Measurements from ENCODE around the gene BHMT.
A peak's percentile ranks its signal among the peaks of the same experiment; 100 is the strongest.

Gene BHMT

DNA sequence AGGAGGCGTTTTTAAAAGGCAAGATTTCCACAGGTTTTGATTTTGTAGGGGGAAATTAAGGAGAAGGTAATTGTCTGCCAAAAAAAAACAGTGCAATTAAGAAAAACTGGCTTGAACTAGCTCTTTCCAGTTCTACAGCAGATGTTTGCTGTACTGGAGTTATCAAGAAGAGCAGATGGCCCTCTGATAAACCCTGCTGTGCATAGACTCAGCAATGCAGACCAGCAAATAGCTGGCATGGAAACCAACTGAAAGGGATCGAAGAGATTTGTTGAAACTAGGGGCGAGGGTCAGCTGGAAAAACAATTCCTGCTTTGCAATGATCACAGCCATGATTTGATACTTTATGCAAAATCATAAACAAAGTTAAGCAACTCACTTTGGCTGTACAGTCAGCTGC lies 17.8 kb upstream of the BHMT start:
- ATAC-seq (ENCODE audit: insufficient read depth, low read depth) (no peak), DNase-seq (no peak)
- Histone ChIP-seq H2AFZ (ENCODE audit: low read depth, low read length) (no peak overlapping the region), H3K36me3 (ENCODE audit: insufficient read depth, low read length) (no peaks in the 10 kb centered on the region), H3K27ac (ENCODE audit: low read length) (no peak overlapping the region), H4K20me1 (ENCODE audit: insufficient read depth, low read length) (no peaks in the 10 kb centered on the region; the same call in 1 of the 2 replicates), H3K9me3 (ENCODE audit: insufficient read depth, low read length, severe bottlenecking) (no peaks in the 10 kb centered on the region), H3K9ac (ENCODE audit: low read depth, low read length) (no peak overlapping the region), H3K4me2 (ENCODE audit: insufficient read depth, low read length) (no peak overlapping the region), H3K4me1 (ENCODE audit: insufficient read depth, low read length) (no peaks in the 10 kb centered on the region), H3K4me3 (ENCODE audit: low read depth in 1 of 2, low read length in 2 of 2) (no peak overlapping the region), H3K79me2 (ENCODE audit: insufficient read depth, low read length) (no peaks in the 10 kb centered on the region), H3K27me3 (ENCODE audit: insufficient read depth, low read length, poor library complexity) (peaks cover 3% of the 10 kb centered on the region)
- no peak for TF ChIP-seq EZH2 (IDR thresholded peaks at IDR 0.05; ENCODE audit: borderline replicate concordance, low read depth, low read length, severe bottlenecking)
- TF ChIP-seq, protein P1, sequence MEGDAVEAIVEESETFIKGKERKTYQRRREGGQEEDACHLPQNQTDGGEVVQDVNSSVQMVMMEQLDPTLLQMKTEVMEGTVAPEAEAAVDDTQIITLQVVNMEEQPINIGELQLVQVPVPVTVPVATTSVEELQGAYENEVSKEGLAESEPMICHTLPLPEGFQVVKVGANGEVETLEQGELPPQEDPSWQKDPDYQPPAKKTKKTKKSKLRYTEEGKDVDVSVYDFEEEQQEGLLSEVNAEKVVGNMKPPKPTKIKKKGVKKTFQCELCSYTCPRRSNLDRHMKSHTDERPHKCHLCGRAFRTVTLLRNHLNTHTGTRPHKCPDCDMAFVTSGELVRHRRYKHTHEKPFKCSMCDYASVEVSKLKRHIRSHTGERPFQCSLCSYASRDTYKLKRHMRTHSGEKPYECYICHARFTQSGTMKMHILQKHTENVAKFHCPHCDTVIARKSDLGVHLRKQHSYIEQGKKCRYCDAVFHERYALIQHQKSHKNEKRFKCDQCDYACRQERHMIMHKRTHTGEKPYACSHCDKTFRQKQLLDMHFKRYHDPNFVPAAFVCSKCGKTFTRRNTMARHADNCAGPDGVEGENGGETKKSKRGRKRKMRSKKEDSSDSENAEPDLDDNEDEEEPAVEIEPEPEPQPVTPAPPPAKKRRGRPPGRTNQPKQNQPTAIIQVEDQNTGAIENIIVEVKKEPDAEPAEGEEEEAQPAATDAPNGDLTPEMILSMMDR (IDR thresholded peaks at IDR 0.05; ENCODE audit: borderline replicate concordance, extremely low read depth, low read length, poor library complexity, severe bottlenecking) = no peak

DNA sequence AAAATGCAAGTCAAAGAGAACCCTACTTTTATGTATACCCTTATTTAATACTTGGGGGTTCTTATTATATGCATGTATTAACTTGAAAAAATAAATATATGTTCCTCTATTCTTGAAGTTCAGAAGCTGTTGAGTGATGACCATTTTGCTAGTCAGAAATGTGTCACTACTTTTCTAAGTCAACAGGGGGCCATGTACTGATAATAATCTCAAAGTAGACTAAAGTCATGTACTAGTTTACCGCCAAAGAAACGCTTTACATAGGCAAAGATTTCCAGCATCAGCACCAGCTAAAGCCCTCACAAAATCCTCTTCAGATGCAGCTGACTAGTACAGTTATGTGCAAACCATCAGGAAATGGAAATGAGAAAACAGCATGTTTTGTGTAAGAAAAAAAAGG lies 5.7 kb upstream of the BHMT start:
- H3K79me2 ChIP-seq (ENCODE audit: insufficient read depth, low read length) = no peaks in the 10 kb centered on the region
- H3K4me3 ChIP-seq (ENCODE audit: low read depth in 1 of 2, low read length in 2 of 2) = no peak overlapping the region
- no peak overlapping the region for H3K9ac ChIP-seq (ENCODE audit: low read depth, low read length)
- H3K27me3 ChIP-seq (ENCODE audit: insufficient read depth, low read length, poor library complexity) = no peaks in the 10 kb centered on the region
- no peak for DNase-seq
- H3K4me1 ChIP-seq (ENCODE audit: insufficient read depth, low read length) = peaks cover 18% of the 10 kb centered on the region
- H3K27ac ChIP-seq (ENCODE audit: low read length) = no peak overlapping the region
- H3K36me3 ChIP-seq (ENCODE audit: insufficient read depth, low read length) = no peaks in the 10 kb centered on the region
- ATAC-seq (ENCODE audit: insufficient read depth, low read depth) = no peak
- no peaks in the 10 kb centered on the region for H4K20me1 ChIP-seq (ENCODE audit: insufficient read depth, low read length)
- no peaks in the 10 kb centered on the region for H3K9me3 ChIP-seq (ENCODE audit: insufficient read depth, low read length, severe bottlenecking)
- H3K4me2 ChIP-seq (ENCODE audit: insufficient read depth, low read length) = no peak overlapping the region
- no peak for TF ChIP-seq EZH2 (IDR thresholded peaks at IDR 0.05; ENCODE audit: borderline replicate concordance, low read depth, low read length, severe bottlenecking)
- TF ChIP-seq, protein P1 (IDR thresholded peaks at IDR 0.05; ENCODE audit: borderline replicate concordance, extremely low read depth, low read length, poor library complexity, severe bottlenecking) = peak; percentile 11
- H2AFZ ChIP-seq (ENCODE audit: low read depth, low read length) = no peak overlapping the region

DNA sequence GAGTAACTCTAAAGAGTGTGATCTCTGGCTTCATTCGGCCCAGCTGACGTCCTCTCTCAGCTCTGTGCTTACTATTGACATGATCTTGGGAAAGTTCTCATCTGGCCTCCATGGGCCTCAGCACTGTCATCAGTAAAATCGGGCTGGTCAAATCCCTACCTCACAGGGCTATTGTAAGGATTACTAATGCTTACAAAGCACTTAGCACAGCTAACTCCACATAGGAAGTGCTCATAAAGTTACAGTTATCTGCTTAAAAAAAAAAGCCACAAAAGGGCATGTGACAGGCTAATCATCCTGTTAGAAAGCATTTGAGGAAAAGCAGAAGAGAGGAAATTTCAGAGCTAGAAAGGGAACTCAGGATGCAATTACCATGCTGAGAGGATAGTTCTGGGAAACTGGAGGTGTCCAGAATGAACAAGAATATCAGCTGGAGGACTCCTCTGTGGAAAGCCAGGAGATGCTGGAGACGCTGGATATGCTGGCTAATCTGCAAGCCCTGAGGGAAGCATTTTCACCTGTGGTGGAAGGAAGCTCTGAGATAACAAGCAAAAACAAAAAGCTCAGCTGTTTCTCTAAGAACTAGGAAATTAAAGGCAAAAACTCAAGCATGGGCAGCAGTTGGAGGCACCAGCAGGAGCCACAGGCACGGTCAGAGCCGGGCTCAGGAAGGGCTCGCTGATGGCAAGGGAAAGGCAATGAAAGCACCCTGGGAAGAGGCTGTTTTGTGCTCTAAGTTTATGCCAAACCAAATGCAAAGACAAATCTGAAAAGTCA lies 4.4 kb upstream of the BHMT start:
- Histone ChIP-seq H4K20me1 (ENCODE audit: insufficient read depth, low read length) (no peaks in the 10 kb centered on the region), H3K79me2 (ENCODE audit: insufficient read depth, low read length) (no peaks in the 10 kb centered on the region), H3K36me3 (ENCODE audit: insufficient read depth, low read length) (no peaks in the 10 kb centered on the region), H3K9me3 (ENCODE audit: insufficient read depth, low read length, severe bottlenecking) (no peaks in the 10 kb centered on the region), H3K9ac (ENCODE audit: low read depth, low read length) (peak overlapping the region; percentile 26; the same call in 1 of the 2 replicates), H3K4me2 (ENCODE audit: insufficient read depth, low read length) (peak overlapping the region; percentile 29; the same call in 1 of the 2 replicates), H3K4me3 (ENCODE audit: low read depth in 1 of 2, low read length in 2 of 2) (no peak overlapping the region), H3K27me3 (ENCODE audit: insufficient read depth, low read length, poor library complexity) (no peaks in the 10 kb centered on the region), H3K27ac (ENCODE audit: low read length) (peak overlapping the region; percentile 71), H2AFZ (ENCODE audit: low read depth, low read length) (peak overlapping the region; percentile 66; the same call in 1 of the 2 replicates), H3K4me1 (ENCODE audit: insufficient read depth, low read length) (peaks cover 18% of the 10 kb centered on the region)
- DNase-seq (no peak), ATAC-seq (ENCODE audit: insufficient read depth, low read depth) (no peak)
- no peak for TF ChIP-seq EZH2 (IDR thresholded peaks at IDR 0.05; ENCODE audit: borderline replicate concordance, low read depth, low read length, severe bottlenecking)
- TF ChIP-seq, protein P1 (IDR thresholded peaks at IDR 0.05; ENCODE audit: borderline replicate concordance, extremely low read depth, low read length, poor library complexity, severe bottlenecking) = no peak
